SIG-M5 treated with dmso at 0.1 percent for 504 hours (cell line): ENCODE measurements around the gene URAD.
"Not testable (repeated sequence)": the region's sequence is repeated elsewhere in the genome, so short reads cannot be mapped to it uniquely, and the experiment has no call there.

Experiments used
- DNase-seq: peaks from one replicate; lab custom pipeline; 2025; ENCODE audit not compliant: unreplicated experiment; lab: John Stamatoyannopoulos, UW

The URAD gene, protein sequence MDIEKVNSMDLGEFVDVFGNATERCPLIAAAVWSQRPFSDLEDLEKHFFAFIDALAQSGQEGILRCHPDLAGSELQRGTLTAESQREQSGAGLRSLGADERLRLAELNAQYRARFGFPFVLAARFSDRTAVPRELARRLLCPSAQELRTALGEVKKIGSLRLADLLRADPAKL

GRCh38 chr13:27988520-27988919, at the start of gene URAD:
Gene URAD, minus strand, starts transcription at chr13:27988693. Its CDS starts 56 bp downstream, at chr13:27988637.
- no peak for DNase-seq

GRCh38 chr13:28037399-28037798, 48.9 kb upstream of the URAD start:
- peak; percentile 9 for DNase-seq

GRCh38 chr13:28035146-28035782, 46.8 kb upstream of the URAD start:
- no peak for DNase-seq

DNA sequence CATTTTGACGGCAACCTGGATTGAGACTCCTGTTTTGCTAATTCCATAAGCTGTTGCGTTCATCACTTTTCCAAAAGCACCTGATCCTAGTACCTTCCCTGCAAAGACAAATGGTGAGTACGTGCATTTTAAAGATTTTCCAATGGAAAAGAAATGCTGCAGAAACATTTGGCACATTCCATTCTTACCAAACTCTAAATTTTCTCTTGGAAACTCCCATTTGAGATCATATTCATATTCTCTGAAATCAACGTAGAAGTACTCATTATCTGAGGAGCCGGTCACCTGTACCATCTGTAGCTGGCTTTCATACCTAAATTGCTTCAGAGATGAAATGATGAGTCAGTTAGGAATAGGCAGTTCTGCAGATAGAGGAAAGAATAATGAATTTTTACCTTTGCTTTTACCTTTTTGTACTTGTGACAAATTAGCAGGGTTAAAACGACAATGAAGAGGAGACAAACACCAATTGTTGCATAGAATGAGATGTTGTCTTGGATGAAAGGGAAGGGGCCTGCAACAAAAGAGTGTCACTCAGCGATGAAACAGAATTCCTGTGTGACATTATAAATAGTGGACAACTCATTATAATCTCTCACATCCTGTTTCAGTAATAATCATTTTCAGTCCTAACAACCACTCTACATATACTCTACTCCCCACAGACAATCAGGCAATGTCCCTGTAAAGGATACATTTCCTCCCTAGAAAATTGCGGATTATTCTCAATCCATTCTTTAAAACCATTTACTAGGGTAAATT, 45.6 kb upstream of the URAD start:
- DNase-seq: no peak

GRCh38 chr13:28032438-28032837, 43.9 kb upstream of the URAD start:
- peak; percentile 80 for DNase-seq

GRCh38 chr13:28031896-28032288, 43.4 kb upstream of the URAD start:
- DNase-seq: peak; percentile 91

- peak; percentile 98 for DNase-seq
Measured at GRCh38 chr13:28031220-28031895, 42.9 kb upstream of the URAD start.

- DNase-seq: no peak
Measured at GRCh38 chr13:28027607-28028364, 39.3 kb upstream of the URAD start.

DNA sequence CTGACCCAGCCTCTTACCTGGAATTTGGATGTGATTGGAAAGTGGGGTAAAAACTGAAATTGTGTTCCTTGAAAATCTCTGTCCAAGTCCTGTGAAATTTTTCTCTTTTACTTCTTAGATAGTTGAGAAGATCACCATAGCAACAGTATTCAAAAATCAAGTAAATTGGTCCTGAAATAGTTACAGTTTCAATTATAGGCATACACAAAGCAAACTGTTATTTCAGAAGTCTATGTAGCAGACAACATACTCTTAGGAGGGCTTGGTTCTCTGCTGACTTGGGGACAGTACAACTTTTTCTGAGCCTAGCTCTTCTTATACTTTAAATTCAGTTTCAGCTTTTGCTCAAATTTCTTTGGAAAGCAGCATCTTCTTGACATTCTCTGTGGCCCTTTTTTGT, 38.6 kb upstream of the URAD start:
- no peak for DNase-seq

GRCh38 chr13:28026508-28026907, 38.0 kb upstream of the URAD start:
- DNase-seq: no peak

DNA sequence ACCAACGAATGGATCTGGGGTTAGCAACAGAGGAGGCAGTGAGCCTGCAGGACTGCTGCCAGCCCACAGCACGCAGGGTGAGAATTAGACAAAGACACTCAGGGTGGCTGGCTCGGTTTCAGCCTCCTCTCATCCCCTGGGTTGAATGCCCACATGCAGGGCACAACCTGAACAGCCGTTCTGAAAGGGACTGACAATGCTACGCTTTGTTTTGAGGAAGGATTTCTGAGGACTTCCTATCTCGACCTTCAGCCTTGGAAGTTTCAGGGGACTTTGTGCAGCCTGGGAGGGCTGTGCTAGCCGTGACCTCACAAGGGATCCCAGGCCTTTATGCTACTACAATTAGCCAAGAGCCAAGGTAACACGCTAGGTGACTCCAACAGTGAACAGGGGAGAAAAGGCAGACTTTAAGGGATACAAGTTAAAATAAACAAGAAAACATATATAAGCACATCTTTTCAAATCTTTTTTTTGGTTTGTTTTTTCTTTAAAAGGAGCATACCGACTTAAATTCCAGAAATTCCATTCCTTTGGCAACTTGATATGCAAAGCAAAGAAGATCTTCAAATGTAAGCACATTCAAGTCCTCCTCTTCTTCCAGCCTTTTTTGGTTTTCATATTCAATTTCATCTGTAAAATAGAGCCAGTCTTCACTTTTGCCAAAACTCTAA, 34.5 kb upstream of the URAD start:
- DNase-seq: no peak

GRCh38 chr13:28014301-28014700, 25.8 kb upstream of the URAD start:
- no peak for DNase-seq

DNA sequence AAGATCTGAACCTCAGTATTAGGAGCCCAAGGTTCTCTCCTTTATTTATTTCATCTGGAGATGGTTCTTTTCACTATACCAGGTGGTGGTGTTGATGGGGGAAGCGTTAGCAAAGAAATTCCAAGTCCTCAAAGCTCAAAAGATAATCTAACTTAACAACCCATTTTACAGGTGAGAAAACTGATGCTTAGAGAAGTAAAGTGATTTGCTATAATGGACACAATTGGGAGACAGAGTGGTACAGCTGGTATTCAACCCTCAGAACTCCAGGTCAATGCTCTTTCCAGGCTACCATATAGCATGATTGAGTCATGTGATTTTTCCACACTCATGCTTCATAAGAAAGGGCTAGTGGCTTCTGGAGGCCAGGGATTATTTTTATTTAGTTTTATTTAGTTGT, 25.0 kb upstream of the URAD start:
- no peak for DNase-seq

DNA sequence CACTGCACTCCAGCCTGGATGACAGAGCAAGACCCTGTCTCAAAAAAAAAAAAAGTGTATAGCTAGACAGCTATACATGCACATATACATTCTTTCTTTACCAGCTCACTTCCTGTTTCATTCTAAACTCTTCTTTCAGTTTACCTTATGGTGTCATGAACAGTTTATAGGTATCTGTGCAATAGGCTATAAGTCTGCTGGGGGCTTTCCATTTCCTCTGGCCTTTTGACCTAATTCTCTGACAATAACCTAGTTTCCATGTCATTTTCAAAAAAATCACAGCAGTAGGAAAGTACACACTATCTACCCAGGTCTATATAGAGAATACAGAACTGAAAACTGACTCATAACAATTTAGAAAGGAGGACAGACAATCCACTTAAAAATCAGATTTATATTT, 24.4 kb upstream of the URAD start:
- DNase-seq: no peak

DNA sequence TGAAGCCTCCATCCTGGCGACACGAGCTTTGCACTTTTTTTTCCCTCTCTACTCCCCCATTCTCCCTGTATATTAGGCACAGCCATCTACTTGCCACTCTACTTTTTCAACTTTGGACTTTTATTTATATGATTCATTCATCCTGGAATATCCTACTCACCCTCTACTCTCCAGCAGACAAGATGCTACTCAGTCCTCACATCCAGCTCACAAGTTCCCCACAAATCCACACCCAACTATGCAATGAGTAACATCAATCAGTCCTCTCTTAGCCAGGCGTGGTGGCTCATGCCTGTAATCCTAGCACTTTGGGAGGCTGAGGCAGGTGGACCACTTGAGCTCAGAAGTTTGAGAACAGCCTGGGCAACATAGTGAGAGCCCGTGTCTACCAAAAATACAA, 23.9 kb upstream of the URAD start:
- DNase-seq: no peak

DNA sequence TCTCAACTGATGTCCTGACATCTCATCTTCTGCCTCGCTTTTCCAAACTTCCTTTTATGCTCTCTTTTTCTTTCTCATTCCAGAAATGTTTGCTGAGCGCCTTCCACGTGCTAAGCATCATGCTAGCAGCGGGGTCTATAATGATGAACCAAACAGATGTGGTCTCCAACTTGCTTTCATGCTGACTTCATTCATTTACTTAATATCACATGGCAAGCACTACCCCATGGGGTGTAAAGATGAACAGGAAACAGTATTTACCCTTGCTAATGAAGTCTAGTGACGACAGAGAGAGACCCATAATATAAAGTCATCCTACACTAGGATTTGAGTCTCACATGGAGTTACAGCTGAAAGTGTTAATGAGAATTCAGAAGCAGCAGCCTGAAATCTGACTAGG, 21.6 kb upstream of the URAD start:
- no peak for DNase-seq

DNA sequence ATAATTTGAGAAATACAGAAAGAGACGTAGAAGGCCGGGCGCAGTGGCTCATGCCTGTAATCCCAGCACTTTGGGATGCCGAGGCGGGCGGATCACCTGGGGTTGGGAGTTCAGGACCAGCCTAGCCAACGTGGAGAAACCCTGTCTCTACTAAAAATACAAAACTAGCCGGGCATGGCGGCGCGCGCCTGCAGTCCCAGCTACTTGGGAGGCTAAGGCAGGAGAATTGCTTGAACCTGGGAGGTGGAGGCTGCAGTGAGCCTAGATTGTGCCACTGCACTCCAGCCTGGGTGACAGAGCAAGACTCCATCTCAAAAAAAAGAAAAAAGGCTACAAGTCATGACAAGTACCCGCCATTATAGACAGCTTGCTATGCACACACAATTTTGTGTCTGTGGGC, 16.5 kb upstream of the URAD start:
- DNase-seq: not testable (repeated sequence)

DNA sequence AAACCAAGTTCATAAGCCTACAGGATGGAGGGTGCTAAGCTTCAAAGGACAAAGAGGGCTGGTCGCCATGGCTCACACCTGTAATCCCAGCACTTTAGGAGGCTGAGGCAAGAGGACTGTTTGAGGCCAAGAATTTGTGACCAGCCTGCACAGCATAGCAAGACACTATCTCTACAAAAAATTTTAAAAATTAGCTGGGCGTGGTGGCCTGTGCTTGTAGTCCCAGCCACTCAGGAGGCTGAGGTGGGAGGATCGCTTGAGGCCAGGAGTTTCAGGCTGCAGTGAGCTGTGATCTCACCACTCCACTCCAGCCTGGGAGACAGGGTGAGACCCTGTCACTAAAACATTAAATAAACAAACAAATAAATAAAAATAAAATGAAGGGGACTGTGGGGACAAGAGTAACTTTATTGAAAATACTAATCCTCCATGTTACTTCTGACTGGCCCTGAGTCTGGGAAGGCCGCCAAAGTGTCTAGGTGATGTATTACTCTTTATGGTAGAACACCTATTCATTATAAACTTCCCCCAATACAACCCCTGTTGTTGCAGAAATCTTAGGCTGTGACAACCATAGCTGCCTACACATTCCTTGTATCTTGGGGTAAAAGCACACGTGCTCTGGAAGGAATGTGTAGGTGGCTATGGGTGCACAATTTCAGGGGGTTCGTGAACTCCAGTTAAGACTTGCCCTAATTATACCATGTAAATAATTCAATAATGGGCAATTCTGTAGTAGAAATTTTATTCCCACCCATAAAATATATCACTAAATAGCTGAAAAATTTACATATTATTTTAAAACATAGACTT, 14.6 kb upstream of the URAD start:
- no peak for DNase-seq

DNA sequence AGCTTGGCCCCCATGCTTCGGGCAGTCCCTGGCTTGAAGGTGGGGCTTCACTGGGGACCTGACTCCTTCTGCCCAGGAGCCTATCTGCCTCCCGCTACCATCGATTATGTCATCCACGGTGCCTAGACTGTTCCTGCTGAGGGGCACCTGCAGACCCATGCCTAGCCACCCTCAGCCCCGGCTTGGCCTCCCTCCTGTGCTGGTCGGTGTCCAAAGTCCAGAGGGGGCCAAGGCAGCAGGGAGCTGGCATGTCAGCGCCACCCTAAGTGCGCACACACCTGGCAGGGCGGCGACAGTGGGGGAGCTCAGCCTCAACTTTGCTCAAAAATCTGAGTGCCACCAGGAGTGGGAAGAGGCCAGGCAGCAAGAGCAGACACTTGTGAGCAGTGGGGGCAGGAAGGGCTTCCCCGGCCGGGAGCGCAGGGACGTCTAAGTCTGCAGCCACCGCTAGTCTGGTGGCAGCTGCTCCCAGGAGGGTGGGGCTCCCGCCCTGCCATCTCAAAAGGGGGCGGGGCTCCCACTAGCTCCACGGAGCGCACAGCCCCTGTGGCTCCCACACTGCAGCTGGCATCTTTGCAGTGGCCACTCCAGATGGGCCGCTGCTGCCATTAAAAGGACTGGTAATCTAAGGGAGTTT, 13.5 kb upstream of the URAD start:
- no peak for DNase-seq
